Esophagus muscularis mucosa (tissue), 3 donors: ENCODE results near the gene ZRANB1.

Source experiments
- POLR2A ChIP-seq: fragments of 450-650 bp; IDR thresholded peaks from one replicate; pipeline ENCODE4 v1.6.1; 2017; ENCODE audit warnings: antibody characterized with exemption, moderate library complexity, mild to moderate bottlenecking, low read depth
- TF ChIP-seq, protein P1 (sequence below), 3 experiments: fragments of 200-600 bp in 2 of 3; fragments of 450-650 bp in 1 of 3; sonication (generic) in 2 of 3; IDR thresholded peaks; one replicate each; pipeline ENCODE4 v1.5.1; 2017 to 2019; ENCODE audit warnings: antibody characterized with exemption in 3 of 3, mild to moderate bottlenecking in 2 of 3, moderate library complexity in 1 of 3

DNA sequence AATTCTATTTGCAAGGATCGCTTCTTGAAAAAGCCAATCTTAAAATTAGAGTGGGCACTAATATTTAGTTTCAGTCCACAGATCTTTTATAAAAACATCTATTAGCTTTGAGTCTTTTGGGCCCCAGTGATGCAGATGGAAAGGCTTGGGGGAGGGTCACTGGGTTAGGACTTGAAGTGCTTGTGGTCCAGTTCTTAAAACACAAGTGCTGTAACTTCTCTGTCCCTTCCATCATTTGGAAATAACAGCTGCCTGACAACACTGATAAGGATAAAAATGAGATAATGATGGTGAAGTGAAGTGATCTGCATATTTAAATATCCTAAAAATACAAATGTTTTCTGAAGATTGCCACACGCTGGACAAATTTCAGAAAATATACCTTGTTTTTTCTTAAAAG is 37.1 kb upstream of the ZRANB1 start:
- TF ChIP-seq, protein P1, sequence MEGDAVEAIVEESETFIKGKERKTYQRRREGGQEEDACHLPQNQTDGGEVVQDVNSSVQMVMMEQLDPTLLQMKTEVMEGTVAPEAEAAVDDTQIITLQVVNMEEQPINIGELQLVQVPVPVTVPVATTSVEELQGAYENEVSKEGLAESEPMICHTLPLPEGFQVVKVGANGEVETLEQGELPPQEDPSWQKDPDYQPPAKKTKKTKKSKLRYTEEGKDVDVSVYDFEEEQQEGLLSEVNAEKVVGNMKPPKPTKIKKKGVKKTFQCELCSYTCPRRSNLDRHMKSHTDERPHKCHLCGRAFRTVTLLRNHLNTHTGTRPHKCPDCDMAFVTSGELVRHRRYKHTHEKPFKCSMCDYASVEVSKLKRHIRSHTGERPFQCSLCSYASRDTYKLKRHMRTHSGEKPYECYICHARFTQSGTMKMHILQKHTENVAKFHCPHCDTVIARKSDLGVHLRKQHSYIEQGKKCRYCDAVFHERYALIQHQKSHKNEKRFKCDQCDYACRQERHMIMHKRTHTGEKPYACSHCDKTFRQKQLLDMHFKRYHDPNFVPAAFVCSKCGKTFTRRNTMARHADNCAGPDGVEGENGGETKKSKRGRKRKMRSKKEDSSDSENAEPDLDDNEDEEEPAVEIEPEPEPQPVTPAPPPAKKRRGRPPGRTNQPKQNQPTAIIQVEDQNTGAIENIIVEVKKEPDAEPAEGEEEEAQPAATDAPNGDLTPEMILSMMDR (IDR thresholded peaks at IDR 0.05), result no peak
- no peak for TF ChIP-seq POLR2A
